Measurements from ENCODE around the gene OR8B4.

- TF ChIP-seq CTCF (conservative IDR thresholded peaks at IDR 0.05; ENCODE audit: low read length) (no peak), EZH2phosphoT487 (IDR thresholded peaks at IDR 0.05; ENCODE audit: borderline replicate concordance, low read depth, low read length) (no peak)
Measured at GRCh38 chr11:124442847-124443246, 18.2 kb upstream of the OR8B4 start.
